Naive thymus-derived CD8-positive, alpha-beta T cell (primary cell): ENCODE results near the gene P2RY13. TPM values are rescaled to one million over a fixed set of nuclear protein-coding genes. Genes with fewer than 3 reads are reported as not detected.
A peak's percentile ranks its signal among the peaks of the same experiment; 100 is the strongest.

Source experiments
- ATAC-seq, 2 donors: fragments of 150-1000 bp; cut with Tn5 transposase in 1 of 2; sonication (Bioruptor Pico), chemical (Tn5 transposase) in 1 of 2; 1 replicate in 1 of 2; 2 replicates in 1 of 2; pipeline ENCODE4 v1.10.0; 2021; ENCODE audit warnings: mild to moderate bottlenecking in 2 of 2, moderate library complexity in 2 of 2
- POLR2A ChIA-PET: fragments of 350-600 bp; sonication (Branson Sonifier 250); formaldehyde crosslinking; loops from one replicate; lab custom pipeline; 2021; ENCODE audit warnings: antibody characterized with exemption; lab: Charles Lee
- DNase-seq, 10 donors: peaks; one replicate each; pipeline versions ENCODE4 v3.0.0 to v3.0.0-alpha.2; 2020 to 2022
- H3K27ac Mint-ChIP-seq, 10 donors: one replicate each; pipeline ENCODE4 v1.8.0; 2020 to 2022; ENCODE audit warnings: mild to moderate bottlenecking in 10 of 10, mixed read lengths in 10 of 10, moderate library complexity in 4 of 10, inconsistent platforms in 1 of 10
- H3K27me3 Mint-ChIP-seq, 5 donors: one replicate each; pipeline ENCODE4 v1.8.0; 2021 to 2022; ENCODE audit warnings: mixed read lengths in 5 of 5
- H3K36me3 Mint-ChIP-seq, 3 donors: one replicate each; pipeline ENCODE4 v1.8.0; 2020 to 2022; ENCODE audit warnings: mixed read lengths in 3 of 3, mild to moderate bottlenecking in 2 of 3, inconsistent platforms in 1 of 3
- H3K4me1 Mint-ChIP-seq, 4 donors: one replicate each; pipeline ENCODE4 v1.8.0; 2021 to 2022; ENCODE audit warnings: mixed read lengths in 4 of 4
- H3K4me3 Mint-ChIP-seq, 10 donors: one replicate each; pipeline ENCODE4 v1.8.0; 2020 to 2022; ENCODE audit warnings: mild to moderate bottlenecking in 10 of 10, mixed read lengths in 10 of 10, moderate library complexity in 6 of 10, inconsistent platforms in 1 of 10
- H3K9me3 Mint-ChIP-seq, 9 donors: one replicate each; pipeline ENCODE4 v1.8.0; 2020 to 2022; ENCODE audit warnings: mixed read lengths in 9 of 9, mild to moderate bottlenecking in 3 of 9, inconsistent platforms in 1 of 9, moderate library complexity in 1 of 9
- polyA plus RNA-seq, 3 donors: library from polyadenylated mRNA; unstranded; fragments of 300-500 nt; fragmentation: Illumina TruSeq; gene quantifications; one replicate each; pipeline ENCODE4 v1.2.3, GENCODE V29; 2021
- total RNA-seq, 8 experiments: library from RNA in 2 of 8; stranded (reverse) in 2 of 8; gene quantifications; one replicate each; pipeline ENCODE4 v1.2.3 and lab custom pipeline; 2021 to 2026

The P2RY13 gene
- total and polyA plus RNA-seq, 5 experiments from 2014 or later: 0.05 to 0.06 TPM; not detected in 3

- DNase-seq: no peak
- H3K4me3 Mint-ChIP-seq: no peak overlapping the region
- POLR2A ChIA-PET: interaction anchor here (0.7 kb wide), 1 partner anchor 8 kb away, joined by 3 read pairs; no protein-coding TSS in a partner anchor
Observed at GRCh38 chr3:151305060-151305774, 24.1 kb downstream of the P2RY13 start.

GRCh38 chr3:151303751-151304150 lies 25.6 kb downstream of the P2RY13 start:
- POLR2A ChIA-PET: no interaction called here
- Mint-ChIP-seq H3K4me3 (no peak overlapping the region), H3K27ac (no peak overlapping the region), H3K36me3 (no peaks in the 10 kb centered on the region), H3K4me1 (peaks cover 0 to 9% (median 0%) of the 10 kb centered on the region in 4 donors), H3K27me3 (peaks cover 9 to 25% (median 16%) of the 10 kb centered on the region in 5 donors), H3K9me3 (peaks cover 0 to 2% (median 0%) of the 10 kb centered on the region in 9 donors)
- DNase-seq: no peak
- no peak for ATAC-seq

More at GRCh38 chr3:151305060-151305774, 24.1 kb downstream of the P2RY13 start:
- Mint-ChIP-seq H3K27me3 (peaks cover 6 to 19% (median 14%) of the 10 kb centered on the region in 5 donors), H3K36me3 (no peaks in the 10 kb centered on the region), H3K9me3 (peaks cover 0 to 2% (median 0%) of the 10 kb centered on the region in 9 donors), H3K27ac (no peak overlapping the region), H3K4me1 (peaks cover 0 to 9% (median 0%) of the 10 kb centered on the region in 4 donors)
- no peak for ATAC-seq

GRCh38 chr3:151301787-151302186 lies 27.6 kb downstream of the P2RY13 start:
- Mint-ChIP-seq H3K4me1 (peaks cover 0 to 9% (median 0%) of the 10 kb centered on the region in 4 donors), H3K4me3 (no peak overlapping the region), H3K27ac (no peak overlapping the region), H3K9me3 (peaks cover 0 to 2% (median 0%) of the 10 kb centered on the region in 9 donors), H3K27me3 (peaks cover 9 to 25% (median 16%) of the 10 kb centered on the region in 5 donors), H3K36me3 (no peaks in the 10 kb centered on the region)
- ATAC-seq: no peak
- no peak for DNase-seq
- POLR2A ChIA-PET: no interaction called here

GRCh38 chr3:151300539-151300938 lies 28.8 kb downstream of the P2RY13 start:
- DNase-seq: no peak
- POLR2A ChIA-PET: no interaction called here
- H3K4me3 Mint-ChIP-seq: no peak overlapping the region
- H3K4me1 Mint-ChIP-seq: peaks cover 0 to 3% (median 0%) of the 10 kb centered on the region in 4 donors
- H3K9me3 Mint-ChIP-seq: peaks cover 0 to 2% (median 0%) of the 10 kb centered on the region in 9 donors
- H3K27me3 Mint-ChIP-seq: peaks cover 9 to 25% (median 16%) of the 10 kb centered on the region in 5 donors
- no peaks in the 10 kb centered on the region for H3K36me3 Mint-ChIP-seq
- no peak overlapping the region for H3K27ac Mint-ChIP-seq
- no peak for ATAC-seq

GRCh38 chr3:151299006-151299405 lies 30.3 kb downstream of the P2RY13 start:
- H3K36me3 Mint-ChIP-seq: no peaks in the 10 kb centered on the region
- no peak overlapping the region for H3K4me3 Mint-ChIP-seq
- peaks cover 8 to 25% (median 16%) of the 10 kb centered on the region in 5 donors for H3K27me3 Mint-ChIP-seq
- H3K4me1 Mint-ChIP-seq: no peaks in the 10 kb centered on the region
- POLR2A ChIA-PET: no interaction called here
- peaks cover 0 to 2% (median 0%) of the 10 kb centered on the region in 9 donors for H3K9me3 Mint-ChIP-seq
- ATAC-seq (no peak), DNase-seq (no peak)
- no peak overlapping the region for H3K27ac Mint-ChIP-seq

- Mint-ChIP-seq H3K27ac (no peak overlapping the region), H3K4me1 (no peaks in the 10 kb centered on the region), H3K9me3 (no peaks in the 10 kb centered on the region), H3K36me3 (no peaks in the 10 kb centered on the region), H3K27me3 (peaks cover 1 to 12% (median 10%) of the 10 kb centered on the region in 5 donors), H3K4me3 (no peak overlapping the region)
- no peak for ATAC-seq
- POLR2A ChIA-PET: no interaction called here
- no peak for DNase-seq
Observed at GRCh38 chr3:151297429-151297828, 31.9 kb downstream of the P2RY13 start.

GRCh38 chr3:151296226-151296625 lies 33.1 kb downstream of the P2RY13 start:
- Mint-ChIP-seq H3K4me3 (no peak overlapping the region), H3K27me3 (peaks cover 3 to 21% (median 9%) of the 10 kb centered on the region in 5 donors)
- no peak for DNase-seq

GRCh38 chr3:151293127-151293526 lies 36.2 kb downstream of the P2RY13 start:
- ATAC-seq (no peak), DNase-seq (no peak)
- POLR2A ChIA-PET: no interaction called here
- Mint-ChIP-seq H3K4me1 (no peaks in the 10 kb centered on the region), H3K27ac (no peak overlapping the region), H3K4me3 (no peak overlapping the region), H3K27me3 (peaks cover 1 to 9% (median 5%) of the 10 kb centered on the region in 5 donors), H3K9me3 (no peaks in the 10 kb centered on the region), H3K36me3 (no peaks in the 10 kb centered on the region)

More at GRCh38 chr3:151296226-151296625, 33.1 kb downstream of the P2RY13 start:
- Mint-ChIP-seq H3K9me3 (no peaks in the 10 kb centered on the region), H3K4me1 (no peaks in the 10 kb centered on the region), H3K27ac (no peak overlapping the region), H3K36me3 (no peaks in the 10 kb centered on the region)
- POLR2A ChIA-PET: no interaction called here
- no peak for ATAC-seq

- no peak for ATAC-seq
- POLR2A ChIA-PET: no interaction called here
Observed at GRCh38 chr3:151290673-151291072, 38.7 kb downstream of the P2RY13 start.

GRCh38 chr3:151289445-151289844 lies 39.9 kb downstream of the P2RY13 start:
- no peaks in the 10 kb centered on the region for H3K4me1 Mint-ChIP-seq
- no peaks in the 10 kb centered on the region for H3K36me3 Mint-ChIP-seq
- H3K27ac Mint-ChIP-seq: no peak overlapping the region
- no peak overlapping the region for H3K4me3 Mint-ChIP-seq
- no peaks in the 10 kb centered on the region for H3K9me3 Mint-ChIP-seq
- no peak for DNase-seq
- peaks cover 1 to 9% (median 3%) of the 10 kb centered on the region in 5 donors for H3K27me3 Mint-ChIP-seq
- no peak for ATAC-seq
- POLR2A ChIA-PET: no interaction called here

More at GRCh38 chr3:151290673-151291072, 38.7 kb downstream of the P2RY13 start:
- no peak overlapping the region for H3K4me3 Mint-ChIP-seq
- peaks cover 1 to 9% (median 5%) of the 10 kb centered on the region in 5 donors for H3K27me3 Mint-ChIP-seq
- DNase-seq: no peak
- no peaks in the 10 kb centered on the region for H3K9me3 Mint-ChIP-seq
- H3K4me1 Mint-ChIP-seq: no peaks in the 10 kb centered on the region
- no peaks in the 10 kb centered on the region for H3K36me3 Mint-ChIP-seq
- H3K27ac Mint-ChIP-seq: no peak overlapping the region

GRCh38 chr3:151285940-151286339 lies 43.4 kb downstream of the P2RY13 start:
- POLR2A ChIA-PET: no interaction called here
- peaks cover 0 to 8% (median under 1%) of the 10 kb centered on the region in 4 donors for H3K4me1 Mint-ChIP-seq
- H3K27ac Mint-ChIP-seq: peak overlapping the region in 2 of 10 donors; percentile 43 to 55
- H3K9me3 Mint-ChIP-seq: no peaks in the 10 kb centered on the region
- DNase-seq: no peak
- H3K27me3 Mint-ChIP-seq: no peaks in the 10 kb centered on the region
- no peak overlapping the region for H3K4me3 Mint-ChIP-seq
- no peaks in the 10 kb centered on the region for H3K36me3 Mint-ChIP-seq
- ATAC-seq: no peak

- H3K27ac Mint-ChIP-seq: peak overlapping the region in 1 of 10 donors; percentile 18
- no peaks in the 10 kb centered on the region for H3K9me3 Mint-ChIP-seq
- H3K4me3 Mint-ChIP-seq: no peak overlapping the region
- H3K27me3 Mint-ChIP-seq: no peaks in the 10 kb centered on the region
- POLR2A ChIA-PET: no interaction called here
- H3K4me1 Mint-ChIP-seq: peaks cover 0 to 20% (median 5%) of the 10 kb centered on the region in 4 donors
- DNase-seq: no peak
- H3K36me3 Mint-ChIP-seq: no peaks in the 10 kb centered on the region
- no peak for ATAC-seq
Observed at GRCh38 chr3:151283907-151284461, 45.4 kb downstream of the P2RY13 start.

GRCh38 chr3:151283387-151283786 lies 46.0 kb downstream of the P2RY13 start:
- no peak for DNase-seq
- Mint-ChIP-seq H3K27me3 (no peaks in the 10 kb centered on the region), H3K9me3 (no peaks in the 10 kb centered on the region), H3K27ac (peak overlapping the region in 2 of 10 donors; percentile 20 to 30), H3K4me1 (peaks cover 4 to 26% (median 11%) of the 10 kb centered on the region in 4 donors), H3K36me3 (no peaks in the 10 kb centered on the region), H3K4me3 (no peak overlapping the region)
- POLR2A ChIA-PET: interaction anchor here (1.1 kb wide), 1 partner anchor 15 kb away, joined by 3 read pairs; no protein-coding TSS in a partner anchor
- ATAC-seq: no peak
